ENCODE data around the gene SFTPB.

SFTPB gene

GRCh38 chr2:85656468-85656867 is 11.5 kb downstream of the SFTPB start:
- Mint-ChIP-seq H3K27me3 (no peaks in the 10 kb centered on the region), H3K27ac (ENCODE audit: low read depth) (peak overlapping the region; percentile 89), H3K9me3 (no peaks in the 10 kb centered on the region), H3K36me3 (ENCODE audit: insufficient read depth) (peaks cover 19% of the 10 kb centered on the region), H3K4me3 (no peak overlapping the region), H3K4me1 (no peaks in the 10 kb centered on the region)
- no peak for DNase-seq (ENCODE audit: low spot score in 2 of 2)
- ATAC-seq (replicated peaks; ENCODE audit: extremely low read depth, poor library complexity, severe bottlenecking) = no peak

GRCh38 chr2:85655961-85656417 is 12.0 kb downstream of the SFTPB start:
- H3K4me3 Mint-ChIP-seq = no peak overlapping the region
- ATAC-seq (replicated peaks; ENCODE audit: extremely low read depth, poor library complexity, severe bottlenecking) (no peak), DNase-seq (ENCODE audit: low spot score in 2 of 2) (no peak)
- H3K4me1 Mint-ChIP-seq = no peaks in the 10 kb centered on the region
- no peaks in the 10 kb centered on the region for H3K27me3 Mint-ChIP-seq
- peaks cover 21% of the 10 kb centered on the region for H3K36me3 Mint-ChIP-seq (ENCODE audit: insufficient read depth)
- no peak overlapping the region for H3K27ac Mint-ChIP-seq (ENCODE audit: low read depth)
- no peaks in the 10 kb centered on the region for H3K9me3 Mint-ChIP-seq

DNA sequence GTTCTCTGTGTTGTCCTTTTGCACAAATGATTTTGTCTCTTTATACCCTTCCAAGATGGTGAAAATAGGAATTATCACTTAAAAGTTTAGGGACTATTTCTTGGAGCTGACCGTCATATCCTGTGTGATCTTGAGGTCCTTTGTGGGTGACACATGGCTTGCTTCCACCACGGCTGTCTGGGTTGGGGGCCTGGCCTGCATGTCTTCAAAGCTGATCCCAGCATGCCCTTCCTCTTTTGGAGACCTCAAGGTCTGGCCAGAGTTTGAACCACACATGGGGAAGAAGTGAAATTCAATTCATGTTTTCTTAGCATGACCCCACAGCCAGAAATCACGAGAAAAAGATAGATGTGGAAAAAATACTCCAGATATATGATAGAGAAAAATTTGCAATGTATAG is 14.0 kb downstream of the SFTPB start:
- ATAC-seq (replicated peaks; ENCODE audit: extremely low read depth, poor library complexity, severe bottlenecking) = no peak
- Mint-ChIP-seq H3K4me3 (no peak overlapping the region), H3K36me3 (ENCODE audit: insufficient read depth) (peaks cover 36% of the 10 kb centered on the region), H3K4me1 (no peaks in the 10 kb centered on the region), H3K9me3 (no peaks in the 10 kb centered on the region), H3K27ac (ENCODE audit: low read depth) (no peak overlapping the region), H3K27me3 (no peaks in the 10 kb centered on the region)
- DNase-seq (ENCODE audit: low spot score in 2 of 2) = no peak

DNA sequence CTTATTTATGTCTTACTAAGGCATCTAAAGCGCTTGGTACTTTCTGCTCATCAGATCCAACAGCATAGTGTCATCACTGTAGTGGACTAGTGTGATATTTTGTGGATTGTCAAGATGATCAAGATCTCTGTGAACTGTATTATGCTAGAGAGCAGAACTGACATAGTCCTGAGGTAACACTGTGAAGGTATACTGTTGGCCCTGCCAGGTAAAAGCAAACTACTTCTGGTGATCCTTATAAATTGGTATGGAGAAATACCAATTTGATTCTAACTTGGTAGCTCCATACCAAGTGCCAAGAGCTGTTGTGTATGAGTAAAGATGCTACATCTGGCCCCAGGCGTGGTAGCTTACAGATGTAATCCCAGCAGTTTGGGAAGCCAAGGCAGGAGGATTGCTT is 15.9 kb downstream of the SFTPB start:
- H3K27me3 Mint-ChIP-seq = no peaks in the 10 kb centered on the region
- H3K36me3 Mint-ChIP-seq (ENCODE audit: insufficient read depth) = peaks cover 48% of the 10 kb centered on the region
- ATAC-seq (replicated peaks; ENCODE audit: extremely low read depth, poor library complexity, severe bottlenecking) (no peak), DNase-seq (ENCODE audit: low spot score in 2 of 2) (no peak)
- H3K4me3 Mint-ChIP-seq = no peak overlapping the region
- no peak overlapping the region for H3K27ac Mint-ChIP-seq (ENCODE audit: low read depth)
- no peaks in the 10 kb centered on the region for H3K9me3 Mint-ChIP-seq
- no peaks in the 10 kb centered on the region for H3K4me1 Mint-ChIP-seq

DNA sequence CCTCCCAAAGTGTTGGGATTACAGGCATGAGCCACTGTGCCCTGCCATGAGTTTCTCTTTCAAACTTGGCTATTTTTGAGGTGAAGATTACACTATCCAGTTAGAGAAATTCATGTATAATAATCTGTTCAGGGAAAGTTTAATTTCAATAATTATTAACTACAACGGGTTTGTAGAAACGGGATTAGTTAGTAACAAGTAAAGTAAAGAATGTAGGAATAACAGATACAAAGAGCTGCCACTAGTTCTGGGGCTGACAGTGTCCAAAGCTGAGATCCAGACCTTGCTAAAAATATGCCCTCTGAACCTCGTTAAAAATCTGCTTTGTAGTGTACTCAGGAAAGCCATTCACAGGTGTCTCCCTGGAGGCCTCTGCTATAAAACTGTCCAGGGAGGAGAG is 16.9 kb downstream of the SFTPB start:
- H3K27ac Mint-ChIP-seq (ENCODE audit: low read depth) = no peak overlapping the region
- ATAC-seq (replicated peaks; ENCODE audit: extremely low read depth, poor library complexity, severe bottlenecking) = no peak
- H3K9me3 Mint-ChIP-seq = no peaks in the 10 kb centered on the region
- no peak for DNase-seq (ENCODE audit: low spot score in 2 of 2)
- peaks cover 57% of the 10 kb centered on the region for H3K36me3 Mint-ChIP-seq (ENCODE audit: insufficient read depth)
- H3K27me3 Mint-ChIP-seq = no peaks in the 10 kb centered on the region
- H3K4me1 Mint-ChIP-seq = no peaks in the 10 kb centered on the region
- H3K4me3 Mint-ChIP-seq = no peak overlapping the region

GRCh38 chr2:85650456-85650855 is 17.5 kb downstream of the SFTPB start:
- DNase-seq (ENCODE audit: low spot score in 2 of 2) (no peak), ATAC-seq (replicated peaks; ENCODE audit: extremely low read depth, poor library complexity, severe bottlenecking) (no peak)
- Mint-ChIP-seq H3K4me1 (no peaks in the 10 kb centered on the region), H3K36me3 (ENCODE audit: insufficient read depth) (peaks cover 62% of the 10 kb centered on the region), H3K4me3 (no peak overlapping the region), H3K27ac (ENCODE audit: low read depth) (no peak overlapping the region), H3K9me3 (no peaks in the 10 kb centered on the region), H3K27me3 (no peaks in the 10 kb centered on the region)

GRCh38 chr2:85649201-85650190 is 18.5 kb downstream of the SFTPB start:
- ATAC-seq (replicated peaks; ENCODE audit: extremely low read depth, poor library complexity, severe bottlenecking) (no peak), DNase-seq (ENCODE audit: low spot score in 2 of 2) (no peak)
- no peak overlapping the region for H3K27ac Mint-ChIP-seq (ENCODE audit: low read depth)
- no peaks in the 10 kb centered on the region for H3K4me1 Mint-ChIP-seq
- H3K27me3 Mint-ChIP-seq = no peaks in the 10 kb centered on the region
- no peak overlapping the region for H3K4me3 Mint-ChIP-seq
- no peaks in the 10 kb centered on the region for H3K9me3 Mint-ChIP-seq
- H3K36me3 Mint-ChIP-seq (ENCODE audit: insufficient read depth) = peaks cover 66% of the 10 kb centered on the region

GRCh38 chr2:85648619-85649018 is 19.4 kb downstream of the SFTPB start:
- H3K4me3 Mint-ChIP-seq = no peak overlapping the region
- no peaks in the 10 kb centered on the region for H3K4me1 Mint-ChIP-seq
- H3K27me3 Mint-ChIP-seq = no peaks in the 10 kb centered on the region
- peaks cover 72% of the 10 kb centered on the region for H3K36me3 Mint-ChIP-seq (ENCODE audit: insufficient read depth)
- no peak for ATAC-seq (replicated peaks; ENCODE audit: extremely low read depth, poor library complexity, severe bottlenecking)
- no peak overlapping the region for H3K27ac Mint-ChIP-seq (ENCODE audit: low read depth)
- H3K9me3 Mint-ChIP-seq = no peaks in the 10 kb centered on the region
- no peak for DNase-seq (ENCODE audit: low spot score in 2 of 2)

GRCh38 chr2:85647823-85648526 is 20.0 kb downstream of the SFTPB start:
- Mint-ChIP-seq H3K27me3 (no peaks in the 10 kb centered on the region), H3K4me1 (no peaks in the 10 kb centered on the region), H3K4me3 (no peak overlapping the region), H3K9me3 (no peaks in the 10 kb centered on the region), H3K27ac (ENCODE audit: low read depth) (no peak overlapping the region), H3K36me3 (ENCODE audit: insufficient read depth) (peaks cover 75% of the 10 kb centered on the region)
- ATAC-seq (replicated peaks; ENCODE audit: extremely low read depth, poor library complexity, severe bottlenecking) = no peak
- no peak for DNase-seq (ENCODE audit: low spot score in 2 of 2)

GRCh38 chr2:85646166-85646565 is 21.8 kb downstream of the SFTPB start:
- peaks cover 6% of the 10 kb centered on the region for H3K4me1 Mint-ChIP-seq
- no peak for ATAC-seq (replicated peaks; ENCODE audit: extremely low read depth, poor library complexity, severe bottlenecking)
- no peaks in the 10 kb centered on the region for H3K9me3 Mint-ChIP-seq

DNA sequence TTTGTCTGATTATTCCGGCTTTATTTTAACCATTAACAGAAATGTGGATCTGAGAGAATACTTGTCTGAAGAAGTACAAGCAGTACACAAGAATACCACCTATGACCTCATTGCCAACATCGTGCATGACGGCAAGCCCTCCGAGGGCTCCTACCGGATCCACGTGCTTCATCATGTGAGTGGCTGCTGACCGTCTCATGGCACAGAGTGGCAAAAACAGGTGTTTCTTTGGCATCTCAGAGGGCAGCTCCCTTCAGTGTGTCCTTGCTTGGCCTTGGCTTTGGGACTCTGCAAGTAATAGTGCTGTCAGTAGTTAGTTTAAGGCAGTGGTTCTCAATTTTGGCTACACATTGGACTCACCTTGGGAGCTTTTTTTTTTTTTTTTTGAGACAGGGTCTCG is 23.1 kb downstream of the SFTPB start:
- DNase-seq (ENCODE audit: low spot score in 2 of 2) (no peak), ATAC-seq (replicated peaks; ENCODE audit: extremely low read depth, poor library complexity, severe bottlenecking) (no peak)
- Mint-ChIP-seq H3K36me3 (ENCODE audit: insufficient read depth) (peaks cover 85% of the 10 kb centered on the region), H3K9me3 (no peaks in the 10 kb centered on the region), H3K27ac (ENCODE audit: low read depth) (no peak overlapping the region), H3K27me3 (no peaks in the 10 kb centered on the region), H3K4me3 (no peak overlapping the region), H3K4me1 (peaks cover 6% of the 10 kb centered on the region)

More at GRCh38 chr2:85646166-85646565, 21.8 kb downstream of the SFTPB start:
- Mint-ChIP-seq H3K27me3 (no peaks in the 10 kb centered on the region), H3K4me3 (no peak overlapping the region), H3K36me3 (ENCODE audit: insufficient read depth) (peaks cover 83% of the 10 kb centered on the region), H3K27ac (ENCODE audit: low read depth) (no peak overlapping the region)
- no peak for DNase-seq (ENCODE audit: low spot score in 2 of 2)

GRCh38 chr2:85642725-85643124 is 25.3 kb downstream of the SFTPB start:
- H3K27ac Mint-ChIP-seq (ENCODE audit: low read depth) = peak overlapping the region; percentile 67
- no peak overlapping the region for H3K4me3 Mint-ChIP-seq
- H3K9me3 Mint-ChIP-seq = no peaks in the 10 kb centered on the region
- H3K27me3 Mint-ChIP-seq = no peaks in the 10 kb centered on the region
- ATAC-seq (replicated peaks; ENCODE audit: extremely low read depth, poor library complexity, severe bottlenecking) = no peak
- no peak for DNase-seq (ENCODE audit: low spot score in 2 of 2)
- peaks cover 93% of the 10 kb centered on the region for H3K36me3 Mint-ChIP-seq (ENCODE audit: insufficient read depth)
- peaks cover 6% of the 10 kb centered on the region for H3K4me1 Mint-ChIP-seq

GRCh38 chr2:85635636-85636035 is 32.4 kb downstream of the SFTPB start:
- Mint-ChIP-seq H3K9me3 (no peaks in the 10 kb centered on the region), H3K27ac (ENCODE audit: low read depth) (no peak overlapping the region), H3K36me3 (ENCODE audit: insufficient read depth) (peaks cover 84% of the 10 kb centered on the region), H3K4me1 (peaks cover 20% of the 10 kb centered on the region), H3K27me3 (no peaks in the 10 kb centered on the region), H3K4me3 (no peak overlapping the region)
- ATAC-seq (replicated peaks; ENCODE audit: extremely low read depth, poor library complexity, severe bottlenecking) (no peak), DNase-seq (ENCODE audit: low spot score in 2 of 2) (no peak)
